Nucleus accumbens (tissue), 56 donors: ENCODE measurements around the gene MMAB.

Experiments
- DNase-seq, 56 donors: peaks; one replicate each; lab custom pipeline; 2025; lab: John Stamatoyannopoulos, UW

Gene MMAB

GRCh38 chr12:109521831-109522230, 51.5 kb downstream of the MMAB start:
- no peak for DNase-seq

GRCh38 chr12:109519787-109520186, 53.5 kb downstream of the MMAB start:
- no peak for DNase-seq

DNA sequence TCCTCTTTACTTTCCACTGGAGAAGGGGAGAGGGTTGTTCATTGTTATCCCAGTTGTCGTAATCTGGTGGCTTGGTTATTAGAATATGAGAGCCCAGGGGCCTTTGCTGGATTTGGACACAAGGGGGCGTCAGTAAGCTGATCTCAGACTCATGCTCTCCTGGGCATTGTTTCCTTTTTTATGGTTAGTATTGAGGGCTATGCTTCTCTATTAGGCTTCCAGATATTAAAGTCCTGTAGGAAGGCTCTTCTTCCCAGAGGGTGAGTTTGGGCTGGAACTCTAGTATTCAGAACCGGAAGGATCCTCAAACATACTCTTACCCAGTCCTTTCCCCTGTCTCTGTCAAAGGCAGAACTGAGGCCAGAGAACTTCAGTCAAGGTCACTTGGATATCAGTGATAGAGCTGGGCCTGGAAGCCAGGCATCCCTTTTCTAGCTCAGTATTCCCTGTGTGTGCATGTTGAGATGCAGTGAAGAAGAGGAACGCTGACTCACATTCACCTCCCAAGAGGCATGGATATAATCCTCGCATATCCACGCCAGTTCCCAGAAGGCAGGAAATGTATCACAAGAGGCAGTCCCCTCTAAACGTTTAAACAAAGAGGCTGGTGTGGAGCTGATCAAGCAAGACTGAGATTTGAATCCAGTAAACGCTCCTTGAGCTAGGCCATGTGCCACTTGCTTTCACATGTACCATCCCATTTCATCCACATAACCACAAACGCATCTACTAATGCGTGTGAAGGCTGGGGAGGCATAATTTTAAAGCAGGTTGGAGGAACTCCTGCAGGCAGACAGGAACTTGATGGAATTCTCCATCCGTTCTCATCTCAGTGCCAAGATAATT, 54.3 kb downstream of the MMAB start:
- peak in 46 of 56 donors; percentile 12 to 87 (median 43) for DNase-seq

- no peak for DNase-seq
These were observed 55.7 kb downstream of the MMAB start for GRCh38 chr12:109517619-109518018.

- DNase-seq = no peak
These were observed 59.3 kb downstream of the MMAB start for GRCh38 chr12:109513977-109514376.

- DNase-seq = no peak
These were observed 60.3 kb downstream of the MMAB start for GRCh38 chr12:109513051-109513450.

- no peak for DNase-seq
These were observed 60.7 kb downstream of the MMAB start for GRCh38 chr12:109512608-109513007.

DNA sequence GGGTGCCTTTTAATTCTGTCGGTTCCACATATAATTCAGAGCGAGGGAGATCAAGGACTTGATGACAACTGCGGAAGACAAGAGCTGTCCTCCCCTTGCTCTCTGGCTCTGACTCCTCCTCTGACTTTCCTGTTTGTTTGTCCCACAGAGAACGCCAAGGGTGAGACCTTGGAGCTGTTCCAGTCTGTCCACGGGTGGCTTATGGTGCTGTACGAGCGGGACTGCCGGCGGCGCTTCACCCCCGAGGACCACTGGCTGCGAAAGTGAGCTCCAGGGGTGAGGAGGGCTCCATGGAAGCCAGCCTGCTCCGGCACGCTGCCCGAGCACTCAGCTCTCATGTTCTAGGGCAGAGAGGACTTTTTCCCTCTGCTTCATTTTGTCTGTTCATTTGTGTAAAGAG, 63.1 kb downstream of the MMAB start:
- DNase-seq = no peak

GRCh38 chr12:109504068-109504467, 69.2 kb downstream of the MMAB start:
- no peak for DNase-seq
